Stomach (tissue), 9 donors: Measurements from ENCODE around the gene PPP2R2B. TPM values are rescaled to one million over a fixed set of nuclear protein-coding genes. Genes with fewer than 3 reads are reported as not detected.

ENCODE experiments used
- DNase-seq, 2 donors: peaks; one replicate each; pipeline versions ENCODE4 v3.0.0 to v3.0.0-alpha.2; 2013 to 2019
- H3K27ac ChIP-seq, 5 donors: fragments of 200-600 bp in 4 of 5; sonication (generic) in 4 of 5; one replicate each; pipeline ENCODE4 v1.5.1; 2013 to 2019; ENCODE audit warnings: mild to moderate bottlenecking in 1 of 5, moderate library complexity in 1 of 5
- H3K27me3 ChIP-seq, 3 donors: fragments of 200-600 bp; sonication (generic); one replicate each; pipeline ENCODE4 v1.5.1; 2017 to 2019; ENCODE audit warnings: mixed run types in 1 of 3
- H3K36me3 ChIP-seq, 4 donors: fragments of 200-600 bp; sonication (generic); 1 replicate in 3 of 4; 2 replicates in 1 of 4; pipeline ENCODE4 v1.5.1; 2016 to 2019
- H3K4me1 ChIP-seq, 4 donors: fragments of 200-600 bp; sonication (generic); one replicate each; pipeline ENCODE4 v1.5.1; 2016 to 2019
- H3K4me3 ChIP-seq, 4 donors: fragments of 200-600 bp; sonication (generic) in 3 of 4; one replicate each; pipeline ENCODE4 v1.5.1; 2016 to 2019; ENCODE audit warnings: mild to moderate bottlenecking in 1 of 4
- H3K9me3 ChIP-seq, 4 donors: fragments of 200-600 bp; sonication (generic); one replicate each; pipeline ENCODE4 v1.5.1; 2016 to 2019
- CTCF ChIP-seq, 7 experiments: fragments of 450-650 bp in 4 of 7; fragments of 200-600 bp in 3 of 7; sonication (generic) in 3 of 7; IDR thresholded peaks; one replicate each; pipeline ENCODE4 v1.5.1; 2016 to 2019; ENCODE audit warnings: antibody characterized with exemption in 7 of 7, control low read depth in 2 of 7, mild to moderate bottlenecking in 1 of 7
- EP300 ChIP-seq: sonication (generic); formaldehyde crosslinking; IDR thresholded peaks from one replicate; pipeline ENCODE4 v1.6.1; 2017; ENCODE audit warnings: antibody characterized with exemption
- POLR2A ChIP-seq, 4 donors: fragments of 450-650 bp; IDR thresholded peaks; one replicate each; pipeline ENCODE4 v1.6.1; 2016; ENCODE audit warnings: antibody characterized with exemption in 4 of 4, control low read depth in 2 of 4, mild to moderate bottlenecking in 1 of 4, moderate library complexity in 1 of 4
- POLR2AphosphoS5 ChIP-seq, 3 donors: sonication (generic); formaldehyde crosslinking; IDR thresholded peaks; one replicate each; pipeline ENCODE4 v1.6.1; 2016; ENCODE audit warnings: antibody characterized with exemption in 3 of 3
- WGBS, 5 donors: extraction: QIAGEN DNeasy Blood & Tissue Kit in 3 of 5; methylation state at CpG; one replicate each; pipeline versions ENCODE4 v1.1.5 to v1.1.7; 2013 to 2018; 5-methylcytosine and 5-hydroxymethylcytosine counted together
- intact Hi-C: fragments of 100-400 bp; cut with DNase I; formaldehyde crosslinking; loops from one replicate; pipeline ENCODE4 v1.15.1; 2023; ENCODE audit warnings: low total_unique reads
- polyA plus RNA-seq, 3 donors: library from polyadenylated mRNA; stranded (reverse); fragments of 200-250 nt; gene quantifications; one replicate each; pipeline ENCODE4 v1.2.3, GENCODE V29; 2013
- total RNA-seq, 5 donors: library from RNA; depleted of rRNA; stranded (reverse); fragments of >200 nt; gene quantifications; one replicate each; pipeline versions ENCODE4 v1.1.0 to v1.2.3, GENCODE V29; 2014 to 2016
- donor health status: healthy with polysubstance abuse.
- donor health status: Bipolar disorder and iron deficiency.
- donor health status: healthy.

Gene PPP2R2B
- total and polyA plus RNA-seq, 8 donors: under 0.01 to 4.6 (median 0.75) TPM; not detected in 1

- Histone ChIP-seq H3K9me3 (no peaks in the 10 kb centered on the region), H3K27ac (no peak overlapping the region), H3K4me1 (no peaks in the 10 kb centered on the region), H3K27me3 (no peaks in the 10 kb centered on the region), H3K4me3 (no peak overlapping the region), H3K36me3 (no peaks in the 10 kb centered on the region)
- no peak for TF ChIP-seq POLR2AphosphoS5 (IDR thresholded peaks at IDR 0.05)
- TF ChIP-seq CTCF (IDR thresholded peaks at IDR 0.05): no peak
- 57 to 65% (median 60%) methylated on average over 4 of the region's 4 CpGs for WGBS, 5 donors
- DNase-seq: no peak
- intact Hi-C loops: no loop called here
Measured at GRCh38 chr5:146623666-146624065, 254.9 kb downstream of the PPP2R2B start.

- no peak for DNase-seq
- Histone ChIP-seq H3K4me3 (no peak overlapping the region), H3K4me1 (no peaks in the 10 kb centered on the region), H3K36me3 (no peaks in the 10 kb centered on the region), H3K27ac (no peak overlapping the region), H3K9me3 (no peaks in the 10 kb centered on the region), H3K27me3 (no peaks in the 10 kb centered on the region)
- intact Hi-C loops: no loop called here
- 77 to 86% (median 79%) methylated on average over 5 of the region's 5 CpGs for WGBS, 5 donors
- TF ChIP-seq POLR2AphosphoS5 (IDR thresholded peaks at IDR 0.05): no peak
- no peak for TF ChIP-seq CTCF (IDR thresholded peaks at IDR 0.05)
- no peak for TF ChIP-seq POLR2A (IDR thresholded peaks at IDR 0.05)
- TF ChIP-seq EP300: no peak
Measured at GRCh38 chr5:146623009-146623408, 255.5 kb downstream of the PPP2R2B start.

GRCh38 chr5:146622391-146622790, 256.2 kb downstream of the PPP2R2B start:
- no peak for TF ChIP-seq EP300
- TF ChIP-seq CTCF (IDR thresholded peaks at IDR 0.05): peak in 1 of 7 experiments; percentile 17
- no peak overlapping the region for H3K4me3 ChIP-seq
- H3K36me3 ChIP-seq: no peaks in the 10 kb centered on the region
- no peaks in the 10 kb centered on the region for H3K9me3 ChIP-seq
- intact Hi-C loops: no loop called here
- 40 to 60% (median 54%) methylated on average over 1 of the region's 1 CpG for WGBS, 5 donors
- H3K27me3 ChIP-seq: no peaks in the 10 kb centered on the region
- no peaks in the 10 kb centered on the region for H3K4me1 ChIP-seq
- no peak overlapping the region for H3K27ac ChIP-seq
- DNase-seq: no peak

- TF ChIP-seq CTCF (IDR thresholded peaks at IDR 0.05) (no peak), POLR2A (IDR thresholded peaks at IDR 0.05) (no peak), EP300 (no peak), POLR2AphosphoS5 (IDR thresholded peaks at IDR 0.05) (no peak)
- WGBS, 5 donors: 38 to 55% (median 46%) methylated on average over 3 to 5 of the region's 5 CpGs
- peak in 1 of 2 donors; percentile 56 for DNase-seq
Measured at GRCh38 chr5:146620669-146621051, 257.9 kb downstream of the PPP2R2B start.

More at GRCh38 chr5:146620669-146621051, 257.9 kb downstream of the PPP2R2B start:
- no peak overlapping the region for H3K4me3 ChIP-seq
- no peaks in the 10 kb centered on the region for H3K4me1 ChIP-seq
- intact Hi-C loops: no loop called here
- H3K27ac ChIP-seq: no peak overlapping the region
- peaks cover 0 to 9% (median 6%) of the 10 kb centered on the region in 4 donors for H3K9me3 ChIP-seq
- no peaks in the 10 kb centered on the region for H3K36me3 ChIP-seq
- H3K27me3 ChIP-seq: no peaks in the 10 kb centered on the region
